Measurements from ENCODE around the gene CLK4.

DNA sequence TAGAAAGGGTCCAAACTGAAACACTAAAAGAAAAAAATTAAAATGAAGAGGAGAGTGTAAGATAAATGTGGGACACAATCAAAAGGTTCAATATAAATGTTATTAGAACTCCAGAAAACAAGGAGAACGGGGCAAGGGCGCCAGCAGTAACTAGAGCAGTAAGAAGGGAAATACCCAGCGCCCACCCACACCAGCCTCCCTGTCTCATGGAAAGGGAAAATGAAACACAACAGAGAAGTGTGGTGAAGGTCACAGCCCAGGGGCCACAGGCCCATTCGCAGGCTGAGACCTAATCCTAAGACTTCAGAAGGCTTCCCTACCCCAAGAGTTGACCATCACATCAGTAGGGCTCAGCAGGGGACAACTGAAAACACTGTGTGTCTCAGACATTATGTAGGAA lies 45.8 kb upstream of the CLK4 start:
- TF ChIP-seq, protein P1, sequence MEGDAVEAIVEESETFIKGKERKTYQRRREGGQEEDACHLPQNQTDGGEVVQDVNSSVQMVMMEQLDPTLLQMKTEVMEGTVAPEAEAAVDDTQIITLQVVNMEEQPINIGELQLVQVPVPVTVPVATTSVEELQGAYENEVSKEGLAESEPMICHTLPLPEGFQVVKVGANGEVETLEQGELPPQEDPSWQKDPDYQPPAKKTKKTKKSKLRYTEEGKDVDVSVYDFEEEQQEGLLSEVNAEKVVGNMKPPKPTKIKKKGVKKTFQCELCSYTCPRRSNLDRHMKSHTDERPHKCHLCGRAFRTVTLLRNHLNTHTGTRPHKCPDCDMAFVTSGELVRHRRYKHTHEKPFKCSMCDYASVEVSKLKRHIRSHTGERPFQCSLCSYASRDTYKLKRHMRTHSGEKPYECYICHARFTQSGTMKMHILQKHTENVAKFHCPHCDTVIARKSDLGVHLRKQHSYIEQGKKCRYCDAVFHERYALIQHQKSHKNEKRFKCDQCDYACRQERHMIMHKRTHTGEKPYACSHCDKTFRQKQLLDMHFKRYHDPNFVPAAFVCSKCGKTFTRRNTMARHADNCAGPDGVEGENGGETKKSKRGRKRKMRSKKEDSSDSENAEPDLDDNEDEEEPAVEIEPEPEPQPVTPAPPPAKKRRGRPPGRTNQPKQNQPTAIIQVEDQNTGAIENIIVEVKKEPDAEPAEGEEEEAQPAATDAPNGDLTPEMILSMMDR (IDR thresholded peaks at IDR 0.05), result no peak
- TF ChIP-seq POLR2A (IDR thresholded peaks at IDR 0.05) (no peak), POLR2AphosphoS5 (IDR thresholded peaks at IDR 0.05) (no peak), EP300 (IDR thresholded peaks at IDR 0.05) (no peak)

Measured in gastroesophageal sphincter (tissue), 3 donors.